Occipital lobe (tissue), 2 donors: ENCODE measurements around the gene SPATA2L. TPM values are rescaled to one million over a fixed set of nuclear protein-coding genes. Genes with fewer than 3 reads are reported as not detected.
"Not testable (repeated sequence)": the region's sequence is repeated elsewhere in the genome, so short reads cannot be mapped to it uniquely, and the experiment has no call there.

Experiments used
- DNase-seq: peaks from one replicate; lab custom pipeline; 2025; lab: John Stamatoyannopoulos, UW
- total RNA-seq: library from RNA; depleted of rRNA; stranded (reverse); fragments of >200 nt; gene quantifications from one replicate; pipeline ENCODE4 v1.2.3, GENCODE V29; 2014

The SPATA2L gene
- total RNA-seq, 1 donor from 2014 or later: 12.5 TPM

GRCh38 chr16:89690392-89690901 is 11.1 kb downstream of the SPATA2L start:
- no peak for DNase-seq

GRCh38 chr16:89689621-89690020 is 11.9 kb downstream of the SPATA2L start:
- DNase-seq: not testable (repeated sequence)

- DNase-seq: no peak
Observed at GRCh38 chr16:89689142-89689541, 12.4 kb downstream of the SPATA2L start.

- no peak for DNase-seq
Observed at GRCh38 chr16:89688395-89688794, 13.1 kb downstream of the SPATA2L start.

GRCh38 chr16:89687092-89687940 is 14.2 kb downstream of the SPATA2L start:
- DNase-seq: no peak

GRCh38 chr16:89686520-89687091 is 14.9 kb downstream of the SPATA2L start, which contains the start of gene CDK10:
TSS of gene CDK10 (plus strand) at chr16:89686689. CDS start at chr16:89686711, 22 bp downstream.
- peak; percentile 84 for DNase-seq

- no peak for DNase-seq
Observed at GRCh38 chr16:89685916-89686315, 15.6 kb downstream of the SPATA2L start.

GRCh38 chr16:89678258-89678657 is 23.2 kb downstream of the SPATA2L start:
- DNase-seq: no peak

GRCh38 chr16:89672177-89672941 is 29.1 kb downstream of the SPATA2L start:
- no peak for DNase-seq

GRCh38 chr16:89671565-89671964 is 29.9 kb downstream of the SPATA2L start:
- DNase-seq: not testable (repeated sequence)

- no peak for DNase-seq
Observed at GRCh38 chr16:89670496-89671431, 30.7 kb downstream of the SPATA2L start.

GRCh38 chr16:89669755-89670154 is 31.8 kb downstream of the SPATA2L start:
- no peak for DNase-seq

- no peak for DNase-seq
Observed at GRCh38 chr16:89668790-89669158, 32.7 kb downstream of the SPATA2L start.

GRCh38 chr16:89667633-89668032 is 33.9 kb downstream of the SPATA2L start:
- DNase-seq: no peak

- DNase-seq: not testable (repeated sequence)
Observed at GRCh38 chr16:89667000-89667399, 34.5 kb downstream of the SPATA2L start.

- DNase-seq: not testable (repeated sequence)
Observed at GRCh38 chr16:89664238-89664637, 37.3 kb downstream of the SPATA2L start.

- no peak for DNase-seq
Observed at GRCh38 chr16:89661215-89661614, 40.3 kb downstream of the SPATA2L start.

- DNase-seq: no peak
Observed at GRCh38 chr16:89660146-89660545, 41.4 kb downstream of the SPATA2L start.

- no peak for DNase-seq
Observed at GRCh38 chr16:89658221-89658879, 43.2 kb downstream of the SPATA2L start.
